ENCODE data around the gene HCAR1.
"Not testable (repeated sequence)": the region's sequence is repeated elsewhere in the genome, so short reads cannot be mapped to it uniquely, and the experiment has no call there.

Gene HCAR1

DNA sequence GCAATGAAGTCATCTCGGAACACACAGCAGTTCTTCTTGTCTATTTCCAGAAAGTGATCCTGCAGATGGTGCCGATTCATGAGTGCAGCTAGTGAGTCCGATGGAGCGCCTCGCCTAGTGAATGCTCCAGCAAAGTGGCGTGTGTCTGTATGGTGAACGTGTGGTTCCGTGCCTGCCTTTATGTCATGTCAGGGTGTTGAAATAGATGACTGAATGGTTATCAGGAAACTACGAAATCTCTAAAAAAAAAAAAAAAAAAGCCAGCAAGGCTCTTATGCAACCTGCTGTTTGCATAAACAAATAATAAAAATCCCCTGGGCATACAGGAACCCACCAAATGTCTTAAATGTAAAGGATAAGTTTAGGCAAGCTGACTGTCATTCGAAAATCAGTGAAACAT lies 14.0 kb downstream of the HCAR1 start, which contains the start of gene HCAR3:
Gene HCAR3, minus strand, starts transcription at position 154 of the 400 bp plus-strand sequence. Its CDS starts 74 bp downstream, at position 80.
- DNase-seq, result peak; percentile 65

DNA sequence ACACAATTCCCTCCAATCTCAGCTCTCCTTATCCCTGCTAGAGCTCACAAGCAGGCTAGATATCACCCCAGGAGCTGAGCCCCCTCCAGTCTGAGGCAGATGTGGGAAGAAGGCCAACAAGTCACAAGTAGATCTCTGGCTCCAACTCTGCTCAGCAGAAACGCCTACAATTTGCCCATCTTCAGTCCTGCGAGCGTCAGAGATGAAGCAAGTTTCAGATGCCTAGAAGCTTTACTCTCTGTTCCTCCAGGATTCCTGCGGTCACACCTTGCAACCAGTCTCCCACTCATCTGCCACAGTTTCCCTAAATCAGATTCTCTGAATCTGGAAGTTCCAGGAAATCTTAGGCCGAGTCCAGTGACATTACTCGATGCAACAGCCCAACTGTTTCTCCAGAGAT lies 15.4 kb downstream of the HCAR1 start:
- DNase-seq, result not testable (repeated sequence)

DNA sequence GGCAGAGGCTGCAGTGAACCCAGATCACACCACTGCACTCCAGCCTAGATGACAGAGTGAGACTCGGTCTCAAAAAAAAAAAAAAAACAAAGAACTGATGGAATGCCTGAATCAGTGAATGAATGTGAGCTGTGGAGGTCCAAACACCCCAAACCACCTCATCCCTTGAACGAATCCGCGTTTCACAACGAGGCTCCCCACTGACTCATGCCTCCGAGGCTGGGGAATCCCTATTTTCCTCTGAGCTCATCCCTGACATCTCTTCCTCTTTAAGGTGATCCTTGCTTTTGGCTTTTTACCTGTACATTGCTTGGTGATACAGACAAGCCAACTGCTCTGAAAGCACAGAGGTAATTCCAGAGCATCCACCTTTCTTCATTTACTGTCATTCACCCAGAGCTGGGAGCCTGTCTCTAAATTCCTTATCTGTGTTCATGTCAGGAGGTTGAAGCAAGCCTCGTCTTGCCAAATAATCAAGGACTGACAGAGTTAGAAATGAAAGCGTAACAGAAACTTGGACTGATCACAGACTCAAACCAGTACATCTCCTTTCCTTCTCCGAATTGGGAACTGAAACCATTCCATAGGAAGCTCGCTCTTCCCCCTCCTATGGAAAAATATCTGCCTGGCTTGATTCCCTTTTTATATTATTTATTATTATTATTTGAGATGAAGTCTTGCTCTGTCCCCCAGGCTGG lies 17.0 kb downstream of the HCAR1 start:
- not testable (repeated sequence) for DNase-seq

DNA sequence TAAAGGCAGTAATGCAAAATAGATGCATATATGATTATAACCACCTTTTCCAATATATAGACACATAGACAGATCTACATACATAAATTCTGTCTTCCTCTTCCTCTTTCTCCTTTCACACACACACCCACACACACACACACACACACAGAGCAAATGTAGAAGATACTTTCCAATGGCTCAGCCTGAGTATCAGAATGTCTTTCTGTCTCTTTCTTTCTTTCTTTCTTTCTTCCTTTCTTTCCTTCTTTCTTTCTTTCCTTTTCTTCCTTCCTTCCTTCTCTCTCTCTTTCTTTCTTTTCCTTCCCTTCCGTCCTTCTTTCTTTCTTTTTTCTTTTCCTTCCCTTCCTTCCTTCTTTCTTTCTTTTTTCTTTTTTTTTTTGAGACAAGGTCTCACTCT lies 19.4 kb downstream of the HCAR1 start:
- peak; percentile 26 for DNase-seq

DNA sequence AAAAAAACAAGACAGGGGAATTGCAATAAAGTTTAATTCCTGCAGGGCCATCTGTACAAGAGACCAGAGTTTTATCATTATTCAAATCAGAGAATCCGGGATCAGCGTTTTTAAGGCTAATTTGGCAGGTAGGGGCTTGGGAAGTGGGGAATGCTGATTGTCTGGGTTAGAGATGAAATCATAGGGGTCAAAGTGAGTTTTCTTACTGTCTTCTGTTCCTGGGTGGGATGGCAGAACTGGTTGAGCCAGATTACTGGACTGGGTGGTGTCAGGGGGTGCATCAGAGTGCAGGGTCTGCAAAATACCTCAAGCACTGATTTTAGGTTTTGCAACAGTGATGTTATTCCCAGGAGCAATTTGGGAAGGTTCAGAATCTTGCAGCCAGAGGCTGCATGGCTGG lies 20.3 kb downstream of the HCAR1 start:
- not testable (repeated sequence) for DNase-seq

DNA sequence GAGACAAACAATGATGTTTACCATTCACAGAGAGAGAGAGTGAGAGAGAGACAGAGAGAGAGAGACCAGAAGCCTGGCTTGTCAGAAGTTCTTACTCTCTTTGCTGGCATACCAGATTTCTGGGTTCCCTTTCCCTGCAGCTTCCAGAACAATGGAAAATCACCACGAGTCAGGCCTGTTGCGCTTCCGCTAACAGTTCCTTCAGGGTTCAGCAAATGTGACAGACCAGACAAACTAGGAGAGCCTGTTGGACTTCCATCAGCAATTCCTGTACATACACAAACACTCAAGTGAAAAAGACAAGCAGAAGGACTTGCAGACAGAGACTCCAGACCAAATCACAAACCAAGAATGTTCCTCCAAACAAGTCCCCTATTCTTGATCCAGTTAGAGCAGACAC lies 21.4 kb downstream of the HCAR1 start:
- DNase-seq, result not testable (repeated sequence)

DNA sequence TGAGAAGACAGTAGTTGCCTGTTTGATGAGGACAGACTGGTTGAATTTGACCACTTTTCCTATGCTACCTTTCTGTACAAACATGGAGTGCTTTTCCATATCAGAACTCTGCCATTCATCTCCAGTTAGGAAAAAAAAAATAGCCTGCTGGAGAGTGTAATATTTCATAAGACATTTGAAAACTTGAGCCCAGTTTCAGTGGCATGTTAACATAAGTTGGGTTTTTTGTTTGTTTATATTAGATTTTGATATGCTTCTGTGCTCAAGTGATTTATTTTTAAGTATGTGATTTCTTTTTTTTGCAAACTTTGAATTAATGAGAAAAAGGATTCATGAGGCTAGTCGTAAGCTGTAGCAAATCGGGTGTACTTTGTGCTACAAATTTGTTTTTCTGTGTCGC lies 26.8 kb downstream of the HCAR1 start:
- DNase-seq, result not testable (repeated sequence)

DNA sequence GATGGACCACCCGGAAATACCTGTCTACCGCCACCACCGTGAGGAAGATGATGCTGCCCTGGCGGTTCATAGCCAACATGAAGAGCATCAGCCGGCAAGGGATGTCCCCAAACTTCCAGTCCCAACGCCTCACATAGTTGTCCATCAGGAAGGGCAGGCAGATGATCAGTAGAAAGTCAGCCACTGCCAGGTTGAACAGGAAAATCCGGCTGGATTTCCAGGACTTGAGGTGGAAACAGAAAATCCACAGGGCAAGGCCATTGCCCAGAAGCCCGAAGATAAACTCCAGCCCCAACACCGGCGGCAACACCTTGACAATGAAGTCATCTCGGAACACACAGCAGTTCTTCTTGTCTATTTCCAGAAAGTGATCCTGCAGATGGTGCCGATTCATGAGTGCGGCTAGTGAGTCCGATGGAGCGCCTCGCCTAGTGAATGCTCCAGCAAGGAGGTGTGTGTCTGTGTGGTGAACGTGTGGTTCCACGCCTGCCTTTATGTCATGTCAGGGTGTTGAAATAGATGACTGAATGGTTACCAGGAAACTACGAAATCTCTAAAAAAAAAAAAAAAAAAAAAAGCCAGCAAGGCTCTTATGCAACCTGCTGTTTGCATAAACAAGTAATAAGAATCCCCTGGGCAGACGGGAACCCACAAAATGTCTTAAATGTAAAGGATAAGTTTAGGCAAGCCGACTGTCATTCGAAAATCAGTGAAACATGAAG lies 27.6 kb downstream of the HCAR1 start, which contains the start of gene HCAR2:
Gene HCAR2, minus strand, starts transcription at position 468 of the 722 bp plus-strand sequence. Its CDS starts 74 bp downstream, at position 394.
- DNase-seq, result peak; percentile 60

DNA sequence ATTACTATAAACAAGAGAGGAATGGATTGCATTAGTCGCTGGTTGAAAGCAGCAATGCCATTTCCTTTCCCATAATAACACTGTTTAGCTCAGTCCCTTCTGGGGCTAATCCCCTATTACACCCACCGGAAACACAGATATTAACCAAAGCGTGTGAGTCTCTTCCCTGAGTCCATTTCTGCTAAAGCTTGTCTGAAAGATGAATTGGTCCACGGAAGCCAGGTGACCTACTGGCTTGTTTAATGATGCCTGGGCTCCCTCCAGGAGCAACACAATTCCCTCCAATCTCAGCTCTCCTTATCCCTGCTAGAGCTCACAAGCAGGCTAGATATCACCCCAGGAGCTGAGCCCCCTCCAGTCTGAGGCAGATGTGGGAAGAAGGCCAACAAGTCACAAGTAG lies 29.2 kb downstream of the HCAR1 start:
- DNase-seq, result not testable (repeated sequence)

DNA sequence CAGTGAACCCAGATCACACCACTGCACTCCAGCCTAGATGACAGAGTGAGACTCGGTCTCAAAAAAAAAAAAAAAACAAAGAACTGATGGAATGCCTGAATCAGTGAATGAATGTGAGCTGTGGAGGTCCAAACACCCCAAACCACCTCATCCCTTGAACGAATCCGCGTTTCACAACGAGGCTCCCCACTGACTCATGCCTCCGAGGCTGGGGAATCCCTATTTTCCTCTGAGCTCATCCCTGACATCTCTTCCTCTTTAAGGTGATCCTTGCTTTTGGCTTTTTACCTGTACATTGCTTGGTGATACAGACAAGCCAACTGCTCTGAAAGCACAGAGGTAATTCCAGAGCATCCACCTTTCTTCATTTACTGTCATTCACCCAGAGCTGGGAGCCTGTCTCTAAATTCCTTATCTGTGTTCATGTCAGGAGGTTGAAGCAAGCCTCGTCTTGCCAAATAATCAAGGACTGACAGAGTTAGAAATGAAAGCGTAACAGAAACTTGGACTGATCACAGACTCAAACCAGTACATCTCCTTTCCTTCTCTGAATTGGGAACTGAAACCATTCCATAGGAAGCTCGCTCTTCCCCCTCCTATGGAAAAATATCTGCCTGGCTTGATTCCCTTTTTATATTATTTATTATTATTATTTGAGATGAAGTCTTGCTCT lies 30.5 kb downstream of the HCAR1 start:
- not testable (repeated sequence) for DNase-seq

DNA sequence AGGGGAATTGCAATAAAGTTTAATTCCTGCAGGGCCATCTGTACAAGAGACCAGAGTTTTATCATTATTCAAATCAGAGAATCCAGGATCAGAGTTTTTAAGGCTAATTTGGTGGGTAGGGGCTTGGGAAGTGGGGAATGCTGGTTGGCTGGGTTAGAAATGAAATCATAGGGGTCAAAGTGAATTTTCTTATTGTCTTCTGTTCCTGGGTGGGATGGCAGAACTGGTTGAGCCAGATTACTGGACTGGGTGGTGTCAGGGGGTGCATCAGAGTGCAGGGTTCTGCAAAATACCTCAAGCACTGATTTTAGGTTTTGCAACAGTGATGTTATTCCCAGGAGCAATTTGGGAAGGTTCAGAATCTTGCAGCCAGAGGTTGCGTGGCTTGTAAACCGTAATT lies 33.7 kb downstream of the HCAR1 start:
- DNase-seq, result not testable (repeated sequence)

DNA sequence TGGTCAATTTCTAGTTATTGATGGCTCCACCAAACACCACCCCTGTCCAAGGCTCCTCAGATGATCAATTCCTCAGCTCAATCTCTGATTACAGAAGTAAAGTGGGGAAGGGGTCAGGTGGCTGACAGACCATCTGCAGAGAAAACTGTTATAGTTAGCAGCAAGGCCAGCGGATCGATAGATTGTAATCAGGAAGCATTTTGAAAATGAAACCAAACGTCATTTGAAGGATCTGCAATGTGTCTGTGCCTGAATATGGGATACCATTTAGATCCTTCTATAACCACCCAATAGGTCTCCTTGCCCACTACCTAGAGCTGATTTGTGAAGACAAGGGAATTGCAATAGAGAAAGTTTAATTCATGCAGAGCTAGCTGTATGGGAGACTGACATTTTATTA lies 39.1 kb downstream of the HCAR1 start:
- no peak for DNase-seq

DNA sequence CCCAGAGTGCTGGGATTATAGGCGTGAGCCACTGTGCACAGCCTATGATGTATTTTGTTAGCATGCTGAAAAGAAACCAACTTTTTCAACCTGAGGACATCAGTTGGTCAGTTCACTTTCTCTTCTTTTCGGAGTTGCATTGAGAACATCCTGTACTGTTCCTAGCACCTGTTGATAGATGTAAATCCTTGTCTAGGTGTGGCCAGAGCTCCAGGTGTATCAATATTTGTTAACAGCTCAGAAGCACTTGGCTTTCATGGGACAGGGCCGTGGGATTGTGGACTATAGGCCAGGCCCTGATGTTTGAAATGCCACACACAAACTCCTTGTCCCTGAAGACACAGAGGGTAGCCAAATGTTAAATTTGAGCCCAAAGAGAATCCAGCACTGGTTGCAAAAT lies 42.4 kb downstream of the HCAR1 start:
- no peak for DNase-seq

DNA sequence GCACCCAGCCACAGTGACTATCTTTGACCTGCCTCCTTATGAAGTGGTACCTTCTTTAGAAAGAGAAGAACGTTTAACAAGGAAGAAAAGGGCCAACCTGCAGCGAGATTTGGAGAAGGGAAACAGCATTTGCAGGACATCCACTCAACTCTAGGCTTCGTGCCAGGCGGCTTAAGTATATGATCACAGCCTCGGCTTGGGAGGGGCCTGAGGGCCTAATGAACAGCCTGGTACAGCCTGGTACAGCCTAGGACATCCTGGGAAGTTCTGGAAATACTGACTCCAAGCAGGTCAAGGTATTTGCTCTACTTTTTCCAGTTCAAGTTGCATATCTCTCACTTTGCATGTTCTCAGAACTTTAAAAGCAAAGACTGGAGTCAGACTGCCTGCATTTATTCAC lies 43.6 kb downstream of the HCAR1 start:
- DNase-seq, result no peak

DNA sequence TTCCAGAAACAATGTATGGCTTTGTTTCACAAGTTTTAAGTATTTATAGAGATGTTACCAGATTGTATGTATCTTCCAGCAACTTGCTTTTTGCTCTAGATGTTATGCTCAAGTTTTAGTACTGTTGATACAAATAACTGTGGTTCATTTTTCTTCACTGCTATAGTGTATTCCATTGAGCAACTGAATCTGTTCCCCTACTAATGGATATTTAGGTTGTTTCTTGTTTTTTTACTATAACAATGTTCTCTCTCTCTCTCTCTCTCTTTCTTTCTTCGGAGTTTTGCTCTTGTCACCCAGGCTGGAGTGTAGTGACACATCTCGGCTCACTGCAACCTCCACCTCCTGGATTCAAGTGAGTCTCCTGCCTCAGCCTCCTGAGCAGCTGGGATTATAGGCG lies 44.1 kb downstream of the HCAR1 start:
- no peak for DNase-seq

DNA sequence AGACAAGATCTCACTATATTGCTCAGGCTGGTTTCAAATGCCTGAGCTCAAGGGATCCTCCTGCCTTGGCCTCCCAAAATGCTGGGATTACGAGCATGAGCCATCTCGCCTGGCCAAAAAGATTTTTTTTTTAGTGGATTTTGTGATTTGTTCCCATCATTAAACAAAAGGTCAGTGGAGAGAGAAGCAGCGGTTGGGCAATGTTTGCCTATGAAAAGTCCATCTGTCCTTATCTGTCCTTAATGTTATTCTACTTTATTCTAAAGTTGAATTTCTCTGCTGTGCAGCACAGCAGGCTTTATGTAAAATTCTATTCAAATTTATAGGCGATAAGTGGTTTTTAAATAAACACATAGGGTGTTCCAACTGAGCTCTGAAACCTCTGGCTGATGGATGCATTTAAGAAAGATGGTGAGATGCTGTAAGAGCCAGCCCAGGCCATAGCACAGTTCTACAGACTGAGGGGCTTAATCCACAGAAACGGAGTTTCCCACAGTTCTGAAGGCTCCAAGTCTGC lies 46.3 kb downstream of the HCAR1 start:
- no peak for DNase-seq

DNA sequence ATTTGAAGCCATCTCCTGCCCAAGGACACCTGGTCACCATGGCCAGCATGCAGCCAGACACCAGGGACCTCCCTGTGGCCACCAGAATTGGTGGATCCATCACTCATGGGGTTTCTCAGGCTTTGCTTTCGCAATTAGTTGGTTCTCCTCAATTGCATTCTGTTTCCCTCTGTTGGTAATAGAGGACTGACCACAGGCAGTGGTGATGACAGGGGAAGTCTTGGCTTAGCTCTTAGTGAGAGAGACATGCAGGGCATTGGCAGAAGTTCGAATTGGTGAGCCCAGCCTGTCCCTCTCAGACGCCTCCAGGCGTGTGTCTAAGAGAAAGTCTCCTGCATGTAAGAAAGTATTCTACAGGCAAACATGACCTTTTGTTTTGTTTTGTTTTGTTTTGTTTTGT lies 48.8 kb downstream of the HCAR1 start:
- DNase-seq, result peak; percentile 33

DNA sequence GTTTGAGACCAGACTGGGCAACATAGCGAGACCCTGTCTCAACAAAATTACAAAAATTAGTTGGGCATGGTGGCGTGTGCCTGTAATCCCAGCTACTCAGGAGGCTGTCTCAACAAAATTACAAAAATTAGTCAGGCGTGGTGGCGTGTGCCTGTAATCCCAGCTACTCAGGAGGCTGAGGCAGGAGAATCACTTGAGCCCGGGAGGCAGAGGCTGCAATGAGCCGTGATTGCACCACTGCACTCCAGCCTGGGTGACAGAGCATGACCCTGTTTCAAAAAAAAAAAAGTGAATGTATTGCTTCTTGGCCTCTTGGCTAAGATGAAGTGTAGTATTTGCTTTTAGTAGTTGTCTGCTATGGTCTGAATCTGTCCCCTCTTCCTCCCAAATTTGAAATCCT lies 49.7 kb downstream of the HCAR1 start:
- DNase-seq, result not testable (repeated sequence)

DNA sequence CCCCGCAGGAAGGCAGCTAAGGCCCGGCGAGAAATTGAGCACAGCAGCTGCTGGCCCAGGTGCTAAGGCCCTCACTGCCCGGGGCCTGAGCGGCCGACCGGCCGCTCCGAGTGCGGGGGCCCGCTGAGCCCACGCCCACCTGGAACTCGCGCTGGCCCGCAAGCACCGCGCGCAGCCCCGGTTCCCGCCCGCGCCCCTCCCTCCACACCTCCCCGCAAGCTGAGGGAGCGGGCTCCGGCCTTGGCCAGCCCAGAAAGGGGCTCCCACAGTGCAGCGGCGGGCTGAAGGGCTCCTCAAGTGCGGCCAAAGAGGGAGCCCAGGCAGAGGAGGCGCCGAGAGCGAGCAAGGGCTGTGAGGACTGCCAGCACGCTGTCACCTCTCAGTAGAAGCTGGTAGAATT lies 53.9 kb downstream of the HCAR1 start:
- DNase-seq, result not testable (repeated sequence)
